ENCODE data around the gene SMNDC1.
"Not testable (repeated sequence)": the region's sequence is repeated elsewhere in the genome, so short reads cannot be mapped to it uniquely, and the experiment has no call there.

Gene SMNDC1

DNA sequence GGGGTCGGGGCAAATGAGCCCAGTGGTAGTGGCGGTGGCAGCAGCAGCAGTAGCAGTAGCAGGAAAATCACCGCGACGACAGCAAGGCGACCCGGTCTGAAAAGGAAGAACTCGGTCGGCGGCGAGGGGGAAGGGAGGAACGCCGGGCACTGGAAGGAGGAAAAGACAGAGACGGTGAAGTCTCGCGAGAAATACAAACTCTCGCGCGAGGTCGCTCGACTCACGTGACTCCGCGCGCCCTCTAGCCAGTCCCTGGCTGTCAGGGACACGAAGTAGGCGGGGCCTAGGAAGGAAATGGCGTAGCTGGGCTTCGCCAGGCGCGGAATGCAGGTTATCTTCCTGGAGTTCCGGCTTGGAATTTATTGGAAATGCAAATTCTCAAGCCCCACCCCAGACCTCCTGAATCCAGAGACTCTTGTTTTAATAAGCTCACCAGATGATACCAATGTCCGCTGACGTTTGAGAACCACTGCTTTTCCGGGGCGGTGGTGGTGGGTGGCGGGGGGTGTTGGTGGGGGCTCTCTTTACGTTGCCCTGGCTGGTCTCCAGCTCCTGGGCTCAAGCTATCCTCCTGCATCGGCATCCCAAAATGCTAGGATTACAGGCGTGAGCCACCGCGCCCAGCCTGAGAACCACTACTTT is at the start of gene SMNDC1:
SMNDC1 (minus strand) TSS at position 141 of the 642 bp plus-strand sequence. CDS start 1,333 bp downstream, outside the sequence.
- peak; percentile 83 to 89 for DNase-seq

DNA sequence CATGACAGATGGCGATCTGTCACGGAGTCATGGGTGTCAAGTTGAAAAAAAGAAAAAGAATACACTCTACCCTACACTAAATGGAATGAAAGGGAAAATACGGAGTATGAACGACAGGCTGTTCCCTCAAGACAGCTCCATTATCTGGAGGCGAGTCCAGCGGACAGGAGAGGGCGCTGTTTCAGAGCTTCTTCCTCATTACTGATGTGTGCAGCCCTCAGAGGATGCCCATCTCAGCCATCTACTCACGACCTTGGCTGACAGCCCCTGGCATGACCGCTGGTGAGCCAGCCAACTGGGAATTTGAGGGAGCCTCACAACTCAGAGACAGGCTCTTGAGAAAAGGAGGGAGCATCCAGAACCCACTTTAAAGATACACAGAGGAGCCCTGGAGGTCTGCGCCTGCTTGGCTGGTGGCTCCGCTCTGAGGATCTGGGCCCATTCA is 49.6 kb upstream of the SMNDC1 start:
- DNase-seq = peak; percentile 53 to 79

DNA sequence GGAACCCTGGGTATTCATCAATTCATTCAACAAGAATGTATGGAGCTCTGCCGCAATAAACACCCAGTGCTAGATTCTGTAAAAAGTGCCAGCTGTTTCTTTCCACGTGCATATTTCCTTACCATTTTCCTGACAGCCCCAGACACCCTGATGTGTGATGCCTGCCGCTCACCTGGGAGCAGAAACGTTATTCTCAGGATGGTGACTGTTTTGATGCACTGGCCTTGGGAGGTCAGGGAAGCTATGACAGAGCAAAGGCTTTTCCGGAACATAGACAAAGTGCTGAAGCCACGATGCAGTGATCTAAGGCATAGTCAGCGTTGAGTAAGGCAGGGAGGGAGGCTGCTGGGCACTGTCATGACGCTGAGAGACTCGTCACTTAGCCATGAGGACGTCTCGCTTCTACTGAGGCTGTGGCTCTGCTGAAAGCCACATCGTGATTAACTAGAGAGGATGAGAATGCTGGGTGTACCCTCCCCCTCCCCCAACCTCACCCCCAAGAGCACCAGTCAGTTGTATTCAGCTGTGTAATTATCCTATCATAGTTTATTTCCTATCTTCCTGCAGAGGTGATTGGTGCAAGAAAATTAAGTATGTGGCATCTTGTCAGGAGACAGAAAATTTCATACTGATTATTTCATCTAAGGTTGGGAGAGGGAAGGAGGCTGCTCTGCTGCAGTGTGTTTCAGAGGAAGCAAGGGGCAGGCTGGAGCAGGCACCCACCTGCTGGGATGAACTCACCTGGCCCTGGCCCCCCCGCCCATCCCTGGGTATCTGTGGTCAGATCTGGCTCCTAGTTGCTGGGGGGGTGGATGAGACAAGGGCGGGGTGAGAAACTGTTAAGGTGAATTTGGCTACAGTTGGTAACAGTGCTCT is 48.8 kb upstream of the SMNDC1 start:
- no peak for DNase-seq

DNA sequence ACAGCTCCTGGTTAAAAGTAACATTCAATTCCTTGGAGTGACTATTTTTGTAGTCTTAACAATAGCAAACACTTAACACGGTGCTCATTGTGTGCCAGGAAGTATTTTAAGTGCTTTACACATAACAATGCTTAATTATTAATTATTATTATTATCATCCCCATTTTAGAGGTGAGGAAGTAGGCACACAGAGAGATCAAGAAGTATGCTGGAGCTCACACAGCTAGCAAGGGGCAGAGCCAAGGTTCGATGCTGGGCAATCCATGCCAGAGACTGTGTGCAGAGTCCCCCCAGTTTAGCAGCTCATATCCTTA is 48.2 kb upstream of the SMNDC1 start:
- no peak for DNase-seq

DNA sequence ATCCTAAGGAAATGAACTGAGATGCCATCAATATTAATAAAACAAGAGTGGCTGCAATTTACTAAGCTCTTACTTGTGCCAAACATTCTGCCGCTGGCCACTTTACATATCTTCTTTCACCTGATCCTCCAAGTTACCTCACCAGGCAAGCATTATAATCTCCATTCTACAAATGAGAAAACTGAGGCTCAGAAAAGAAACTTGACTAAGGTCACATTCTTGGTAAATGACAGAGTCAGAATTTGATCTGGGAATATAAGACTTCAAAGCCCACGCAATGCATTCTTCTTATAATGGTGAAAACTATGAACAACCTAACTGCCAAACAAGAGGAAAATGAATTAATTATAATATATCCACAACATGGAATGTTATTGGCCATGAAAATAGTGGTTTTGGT is 46.1 kb upstream of the SMNDC1 start:
- no peak for DNase-seq

DNA sequence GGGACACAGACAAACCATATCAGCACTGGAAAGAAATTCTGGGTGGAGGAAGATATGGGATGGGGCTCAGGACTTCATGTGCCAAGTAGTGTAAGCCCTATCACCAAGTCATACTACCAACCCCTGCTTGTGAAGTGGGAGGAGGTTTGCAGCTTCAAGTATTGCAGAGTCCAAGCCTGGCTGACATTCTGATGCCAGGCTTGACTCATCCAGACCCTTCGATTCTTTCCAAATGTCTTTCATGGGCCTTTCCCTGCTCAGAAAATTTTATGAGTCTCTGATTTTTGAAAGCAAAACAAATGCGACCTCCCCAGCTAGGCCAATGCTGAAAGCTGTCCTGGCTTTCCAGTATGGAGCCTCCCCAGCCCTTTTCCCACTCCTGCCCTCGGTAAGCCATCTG is 45.1 kb upstream of the SMNDC1 start:
- DNase-seq = no peak

DNA sequence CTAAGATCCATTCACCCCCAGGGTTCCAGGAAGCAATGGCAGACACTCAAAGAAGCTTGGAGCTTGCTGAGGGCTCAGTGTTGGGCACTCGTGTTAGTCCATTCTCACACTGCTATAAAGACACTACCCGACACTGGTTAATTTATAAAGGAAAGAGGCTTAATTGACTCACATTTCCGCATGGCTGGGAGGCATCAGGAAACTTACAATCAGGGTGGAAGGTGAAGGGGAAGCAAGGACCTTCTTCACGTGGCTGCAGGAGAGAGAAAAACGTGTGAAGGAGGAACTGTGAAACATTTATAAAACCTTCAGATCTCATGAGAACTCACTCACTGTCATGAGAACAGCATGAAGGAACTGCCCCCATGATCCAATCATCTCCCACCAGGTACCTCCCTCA is 44.7 kb upstream of the SMNDC1 start:
- DNase-seq = no peak

DNA sequence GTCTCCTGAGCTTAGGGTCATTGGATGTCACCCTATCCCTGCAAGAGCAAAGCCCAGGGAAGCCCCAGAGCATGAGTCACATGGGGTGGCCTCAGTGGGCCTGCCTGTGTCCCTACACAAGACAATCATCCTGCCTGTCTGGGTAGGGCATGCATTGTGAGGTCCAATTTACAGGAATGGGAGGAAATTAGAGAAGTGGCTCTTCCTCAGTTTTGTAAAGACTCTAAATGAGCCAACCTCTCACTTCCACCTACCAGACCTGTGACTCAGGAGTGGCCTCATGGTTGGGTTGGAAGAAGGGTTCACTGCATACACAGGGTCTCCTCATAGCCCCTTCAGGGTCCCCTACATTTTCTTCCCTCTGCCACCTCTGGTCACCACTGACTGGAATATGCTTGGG is 43.6 kb upstream of the SMNDC1 start:
- DNase-seq = no peak

DNA sequence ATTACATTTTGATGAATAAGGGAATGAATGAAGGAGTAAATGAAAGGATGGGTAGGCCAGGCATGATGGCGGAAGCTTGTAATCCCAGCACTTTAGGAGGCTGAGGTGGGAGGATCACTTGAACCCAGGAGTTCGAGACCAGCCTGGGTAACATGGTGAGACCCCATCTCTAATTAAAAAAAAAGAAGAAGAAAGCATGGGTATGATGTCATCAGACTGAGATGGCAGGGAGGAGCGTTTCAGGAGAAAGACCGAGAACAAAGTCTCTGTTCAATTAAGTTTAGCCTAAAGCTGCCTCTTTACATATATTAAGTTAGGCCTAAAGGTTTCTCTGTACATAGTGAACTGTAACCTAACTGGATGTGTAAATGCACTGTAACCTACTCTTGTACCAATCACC is 42.2 kb upstream of the SMNDC1 start:
- no peak for DNase-seq

DNA sequence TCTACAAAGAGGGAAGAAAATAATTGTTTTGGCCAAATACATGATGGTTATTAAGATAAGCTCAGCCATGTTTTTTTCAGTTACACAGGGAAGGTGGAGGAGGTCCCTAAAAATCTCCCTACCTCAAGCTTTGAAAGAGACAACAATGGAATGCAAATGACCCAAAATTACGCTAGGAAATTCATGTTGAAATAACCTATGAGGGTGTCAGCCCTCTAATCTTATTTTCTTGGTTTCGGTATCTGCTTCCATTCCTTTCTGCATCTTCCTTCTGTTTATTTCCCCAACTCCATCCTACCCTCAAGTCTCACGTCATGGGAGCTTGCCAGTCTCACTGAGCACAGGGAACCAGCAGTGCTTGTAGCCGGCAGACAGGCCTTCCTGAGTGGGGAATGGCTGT is 40.6 kb upstream of the SMNDC1 start:
- no peak for DNase-seq

DNA sequence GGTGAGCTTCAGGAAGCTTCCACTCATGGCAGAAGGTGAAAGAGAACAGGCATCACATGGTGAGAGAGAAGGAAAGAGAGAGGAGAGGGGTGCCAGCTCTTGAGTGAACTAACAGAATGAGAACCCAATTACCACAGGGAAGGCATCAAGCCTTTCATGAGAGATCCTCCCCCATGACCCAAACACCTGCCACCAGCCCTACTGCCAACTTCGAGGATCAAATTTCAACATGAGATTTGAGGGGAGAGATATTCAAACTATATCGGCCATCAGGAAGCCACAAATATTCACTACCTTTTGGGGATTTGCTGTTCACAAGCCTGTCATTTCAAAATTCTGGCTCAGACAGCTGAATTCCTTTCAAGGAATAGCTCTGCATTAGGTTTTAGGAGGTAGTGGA is 39.9 kb upstream of the SMNDC1 start:
- DNase-seq = peak in 1 of 2 experiments; percentile 48

DNA sequence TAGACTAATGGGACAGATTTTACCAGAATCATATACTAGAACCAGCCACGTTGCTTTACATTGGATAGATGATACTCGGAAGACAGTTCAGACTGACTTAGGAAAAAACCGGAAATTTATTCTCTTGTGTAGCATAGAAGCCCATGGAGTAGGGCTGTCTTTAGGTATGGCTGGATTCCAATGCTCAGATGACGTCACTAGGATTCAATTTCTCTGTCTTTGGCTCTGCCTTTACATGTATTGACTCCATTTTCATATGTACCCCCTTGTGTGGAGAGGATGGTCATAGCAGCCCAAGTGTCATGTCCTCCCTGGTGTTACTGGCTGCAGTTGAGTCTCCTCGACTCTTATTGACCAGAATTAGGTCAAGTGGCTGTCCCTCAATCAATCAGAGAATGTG is 39.2 kb upstream of the SMNDC1 start:
- no peak for DNase-seq

DNA sequence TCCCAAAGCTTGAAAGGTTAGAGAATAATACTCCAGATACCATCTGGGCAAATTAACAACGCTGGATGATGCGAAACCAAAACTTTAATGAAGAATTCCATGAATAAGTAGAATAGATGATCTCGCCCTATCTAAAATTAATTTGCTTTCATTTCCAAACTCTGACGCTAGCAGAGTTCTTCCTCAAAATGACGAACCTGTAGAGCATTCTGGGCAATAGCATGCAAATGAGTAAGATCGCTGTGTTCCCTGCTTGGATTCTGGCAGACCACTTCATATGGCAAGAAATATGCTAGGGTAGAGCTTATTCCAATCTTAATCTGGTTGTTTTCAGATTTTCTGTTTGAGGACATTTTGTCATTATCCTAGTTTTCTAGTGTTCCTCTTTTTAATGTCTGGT is 36.1 kb upstream of the SMNDC1 start:
- DNase-seq = no peak

DNA sequence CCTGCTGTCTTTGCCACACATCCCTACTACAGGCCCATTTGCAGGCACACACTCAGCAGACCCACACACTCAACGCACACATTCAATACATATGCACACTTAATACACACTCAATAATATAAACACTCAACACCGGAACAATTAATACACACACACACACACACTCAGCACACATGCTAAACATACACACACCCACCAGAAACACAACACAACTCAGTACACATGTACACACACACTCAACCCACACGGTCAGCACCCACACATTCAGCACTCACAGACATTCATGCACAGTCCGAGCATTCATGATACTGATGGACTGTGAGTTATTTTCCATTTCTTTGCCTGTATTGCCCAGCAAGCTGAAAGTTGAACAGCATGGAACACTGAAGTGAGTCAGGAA is 35.4 kb upstream of the SMNDC1 start:
- no peak for DNase-seq

DNA sequence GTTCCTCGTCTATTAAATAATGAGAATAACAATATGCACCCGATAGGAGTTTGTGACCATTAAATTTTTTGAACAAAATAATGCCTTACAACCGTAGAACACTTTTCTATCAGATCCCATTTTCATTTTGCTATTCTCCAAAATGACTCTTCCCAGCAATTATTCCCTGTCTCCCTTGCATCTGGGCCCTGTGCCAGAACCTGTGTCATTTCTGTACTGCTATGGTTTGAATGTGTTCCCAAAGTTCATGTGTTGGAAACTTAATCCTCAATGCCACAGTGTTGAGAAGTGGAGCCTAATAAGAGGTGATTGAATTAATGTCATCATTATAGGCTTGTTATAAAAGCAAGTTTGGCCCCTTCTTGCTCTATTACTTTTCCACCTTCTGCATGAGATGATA is 33.2 kb upstream of the SMNDC1 start:
- no peak for DNase-seq

DNA sequence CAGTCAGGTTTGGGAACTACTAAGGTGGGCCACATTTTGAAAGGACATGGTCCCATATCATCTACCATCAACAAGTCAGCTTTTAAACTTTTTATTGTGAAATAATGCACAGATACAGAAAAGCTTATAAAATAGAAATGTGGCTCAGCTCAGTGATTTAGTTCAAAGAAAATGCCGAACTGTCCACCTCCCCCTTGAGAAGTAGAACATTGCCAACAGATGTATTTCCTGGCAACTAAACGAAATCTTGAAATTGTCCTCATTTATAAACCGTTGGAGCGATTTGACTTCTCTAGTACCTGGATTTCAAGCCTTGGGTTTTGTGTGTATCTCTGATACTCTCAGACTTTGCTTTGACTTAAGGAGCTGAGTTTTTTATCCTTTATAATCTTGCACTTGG is 32.7 kb upstream of the SMNDC1 start:
- no peak for DNase-seq

DNA sequence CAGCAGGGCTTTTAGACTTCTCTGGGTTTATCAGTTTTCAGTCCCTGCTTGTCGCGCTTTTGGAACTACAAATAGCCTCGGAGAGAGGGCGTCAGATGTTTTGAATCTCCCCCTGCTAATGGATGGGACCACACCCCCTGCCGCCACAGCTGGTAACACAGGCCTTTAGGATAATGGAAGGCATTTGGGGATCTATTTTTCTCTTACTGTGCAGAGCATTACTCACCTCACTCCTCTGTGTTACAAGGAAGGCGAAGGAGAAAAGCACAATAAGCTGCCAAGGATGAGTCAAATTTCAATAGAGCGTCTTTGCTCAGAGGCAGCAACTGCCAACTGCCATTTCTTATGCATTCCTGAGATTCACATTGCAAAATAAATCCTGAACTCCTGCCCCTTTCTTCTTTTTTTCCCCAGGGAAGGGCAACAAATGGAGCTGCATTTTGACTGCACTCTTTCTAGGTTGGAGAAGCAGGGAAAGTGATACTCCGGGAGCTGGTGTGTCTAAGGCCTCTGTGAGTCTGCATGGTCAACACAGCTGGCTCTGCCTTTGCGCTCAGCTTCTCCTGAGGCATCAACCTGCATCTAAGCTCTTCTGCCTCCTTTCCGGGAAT is 31.5 kb upstream of the SMNDC1 start:
- DNase-seq = peak in 1 of 2 experiments; percentile 30

DNA sequence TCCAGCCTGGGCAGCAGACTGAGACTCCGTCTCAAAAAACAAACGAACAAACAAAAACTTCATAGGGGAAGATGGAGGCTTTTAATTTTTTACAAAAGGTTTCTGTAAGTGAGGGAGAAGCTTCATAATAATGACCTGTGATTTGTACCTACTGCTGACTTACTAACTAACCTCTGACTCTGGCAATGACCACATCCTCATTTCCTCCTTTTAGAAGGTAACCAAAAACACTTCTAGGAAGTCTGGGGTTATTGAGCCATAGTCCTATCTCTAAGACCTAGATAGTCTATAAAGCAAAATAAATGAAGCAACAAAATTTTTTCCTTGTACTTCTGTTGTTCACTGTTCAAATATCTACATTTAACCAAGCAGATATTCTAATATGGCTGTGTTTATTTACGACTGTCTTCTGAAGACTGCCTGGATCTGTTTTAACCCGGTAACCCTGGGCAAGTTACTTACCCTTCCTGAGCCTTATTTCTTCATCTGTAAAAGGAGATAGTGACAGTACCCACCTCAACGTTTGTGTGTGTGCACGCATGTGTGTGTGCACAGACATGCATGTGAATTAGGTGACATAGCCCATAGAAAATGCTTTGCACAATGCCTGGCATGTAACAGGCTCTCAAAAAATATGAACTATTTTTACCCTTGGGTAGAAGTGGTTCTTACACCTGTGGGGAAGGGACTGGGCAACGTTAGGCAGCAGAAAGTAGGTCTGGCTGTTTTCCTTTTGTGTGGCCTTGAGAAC is 30.8 kb upstream of the SMNDC1 start:
- DNase-seq = no peak

DNA sequence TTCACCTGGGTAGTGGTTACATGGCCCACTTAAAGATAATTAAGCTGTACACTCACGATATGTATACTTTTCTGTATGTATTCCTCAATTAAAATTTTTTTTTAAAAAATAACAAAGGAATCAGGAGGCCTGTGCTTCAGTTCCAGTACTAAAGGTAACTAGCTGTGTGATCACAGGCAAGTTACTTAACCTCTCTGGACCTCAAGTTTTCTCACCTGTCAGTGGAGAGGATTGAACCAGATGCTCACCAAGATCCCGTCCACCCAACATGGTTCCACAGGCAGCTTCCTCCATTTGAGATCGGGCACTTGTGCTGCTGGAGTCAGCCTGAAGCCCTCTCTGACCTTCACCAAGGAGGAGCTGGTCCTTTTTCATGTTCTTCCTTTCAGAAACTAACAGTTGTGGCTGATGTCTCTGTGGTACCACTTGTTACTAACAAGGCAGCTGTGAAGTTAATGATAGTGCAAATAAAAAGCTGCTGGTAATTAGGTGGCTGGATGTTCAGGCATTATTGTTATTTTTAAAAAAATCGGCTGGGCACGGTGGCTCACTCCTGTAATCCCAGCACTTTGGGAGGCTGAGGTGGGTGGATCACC is 29.4 kb upstream of the SMNDC1 start:
- no peak for DNase-seq

DNA sequence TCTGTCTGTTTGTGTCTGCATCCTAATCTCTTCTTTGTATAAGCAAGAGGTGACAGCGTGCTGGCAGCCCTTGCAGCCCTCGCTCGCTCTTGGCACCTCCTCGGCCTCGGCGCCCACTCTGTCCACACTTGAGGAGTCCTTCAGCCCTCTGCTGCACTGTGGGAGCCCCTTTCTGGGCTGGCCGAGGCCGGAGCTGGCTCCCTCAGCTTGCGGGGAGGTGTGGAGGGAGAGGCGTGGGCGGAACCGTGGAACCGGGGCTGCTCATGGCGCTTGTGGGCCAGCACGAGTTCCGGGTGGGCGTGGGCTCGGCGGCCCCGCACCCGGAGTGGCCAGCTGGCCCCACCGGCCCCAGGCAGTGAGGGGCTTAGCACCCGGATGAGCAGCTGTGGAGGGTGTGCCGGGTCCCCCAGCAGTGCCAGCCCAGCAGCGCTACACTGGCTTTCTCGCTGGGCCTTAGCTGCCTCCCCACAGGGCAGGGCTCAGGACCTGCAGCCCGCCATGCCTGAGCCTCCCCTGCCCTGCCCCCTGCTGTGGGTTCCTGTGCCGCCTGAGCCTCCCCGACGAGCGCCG is 26.6 kb upstream of the SMNDC1 start:
- not testable (repeated sequence) for DNase-seq

DNA sequence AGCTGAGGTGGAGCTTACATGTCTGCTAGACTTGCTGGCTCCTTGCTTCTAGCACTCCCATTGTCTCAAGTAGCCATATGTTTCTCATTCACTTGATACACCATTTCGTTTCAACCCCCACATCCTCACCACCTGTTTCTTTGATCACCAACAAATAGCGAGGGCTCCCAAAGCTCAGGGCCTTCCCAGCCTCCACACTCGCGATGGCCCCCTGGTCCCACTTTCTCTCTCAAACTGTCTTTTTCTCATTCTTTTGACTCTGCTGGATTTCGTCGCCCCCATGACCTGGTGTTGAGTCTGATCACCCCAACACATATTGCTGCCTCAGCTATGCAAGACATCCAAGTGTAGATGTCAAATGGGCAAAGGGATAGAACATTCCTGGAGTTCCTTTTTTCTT is 26.0 kb upstream of the SMNDC1 start:
- peak; percentile 4 to 65 for DNase-seq

DNA sequence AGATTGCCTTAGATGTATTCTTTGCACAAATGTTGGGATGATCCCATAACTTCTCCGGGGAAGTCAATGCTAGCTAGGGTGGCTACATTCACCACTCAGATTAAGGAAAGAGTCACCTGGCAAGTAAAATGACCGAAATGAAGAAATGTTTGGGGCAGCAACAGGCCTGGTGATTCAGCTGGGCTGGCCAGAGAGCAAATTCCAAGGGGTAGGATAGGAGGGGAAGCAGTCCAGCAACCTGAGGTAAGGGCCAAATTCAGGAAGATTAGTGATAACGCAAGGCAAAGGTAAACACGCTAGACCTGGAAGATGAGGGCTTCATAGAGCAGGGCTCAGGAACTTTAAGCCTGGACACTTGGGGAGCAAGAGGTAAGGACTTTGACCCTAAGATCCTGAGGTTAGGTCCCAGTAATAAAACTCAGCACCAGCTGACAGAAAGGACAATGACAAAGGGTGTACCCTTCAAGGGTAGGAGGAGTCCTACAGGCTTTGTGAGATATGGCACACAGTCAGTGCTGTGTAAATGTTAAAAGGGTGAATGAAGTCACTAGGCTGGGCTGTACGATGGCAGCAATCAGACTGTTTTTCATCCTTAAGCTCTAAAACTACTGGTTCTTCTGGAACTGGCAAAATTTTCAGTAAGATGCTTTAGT is 22.7 kb upstream of the SMNDC1 start:
- DNase-seq = no peak

All from NCI-H524 (cell line).